HG03066 (cell line): ENCODE measurements around the gene SLC38A6.
"Not testable (repeated sequence)": the region's sequence is repeated elsewhere in the genome, so short reads cannot be mapped to it uniquely, and the experiment has no call there.

Experiments
- ATAC-seq: cut with Tn5 transposase; IDR thresholded peaks from one replicate; pipeline ENCODE4 v1.9.1; 2021; ENCODE audit warnings: low read depth; ENCODE audit not compliant: unreplicated experiment

The SLC38A6 gene

DNA sequence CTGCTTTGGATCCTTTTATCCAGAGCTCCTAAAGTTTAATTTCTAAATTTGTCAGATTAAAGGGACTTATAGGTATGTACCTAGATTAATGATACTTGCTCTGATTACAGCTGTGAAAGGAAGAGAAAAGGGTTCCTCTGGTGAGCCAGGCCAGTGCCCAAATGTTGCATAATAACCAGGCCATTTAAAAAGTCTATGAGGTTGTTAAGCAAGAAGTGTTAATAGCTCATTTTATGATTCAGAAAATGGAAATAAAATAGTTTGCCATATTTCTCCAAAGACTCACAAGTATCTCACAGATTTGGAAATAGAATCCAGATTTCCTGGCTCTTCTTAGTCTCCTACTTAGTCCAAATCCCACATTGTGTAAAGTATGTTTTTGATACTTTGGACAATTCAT is 67.6 kb downstream of the SLC38A6 start:
- ATAC-seq, result no peak

DNA sequence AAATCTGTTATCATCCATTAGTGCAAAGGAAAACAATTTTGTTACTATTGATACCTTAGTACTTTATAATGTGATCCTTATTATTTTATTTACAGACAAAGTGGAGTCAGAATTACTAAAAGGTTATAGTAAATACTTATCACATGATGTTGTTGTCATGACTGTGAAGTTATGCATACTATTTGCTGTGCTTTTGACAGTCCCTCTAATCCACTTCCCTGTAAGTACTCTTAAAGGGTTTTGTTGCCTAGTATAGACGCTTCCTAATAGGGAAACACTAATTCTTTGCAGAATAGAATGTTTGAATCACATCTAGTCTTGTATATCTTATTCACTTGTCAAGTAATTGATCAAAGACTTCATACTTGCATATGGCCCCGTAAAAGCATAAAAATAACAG is 69.4 kb downstream of the SLC38A6 start:
- ATAC-seq, result no peak

DNA sequence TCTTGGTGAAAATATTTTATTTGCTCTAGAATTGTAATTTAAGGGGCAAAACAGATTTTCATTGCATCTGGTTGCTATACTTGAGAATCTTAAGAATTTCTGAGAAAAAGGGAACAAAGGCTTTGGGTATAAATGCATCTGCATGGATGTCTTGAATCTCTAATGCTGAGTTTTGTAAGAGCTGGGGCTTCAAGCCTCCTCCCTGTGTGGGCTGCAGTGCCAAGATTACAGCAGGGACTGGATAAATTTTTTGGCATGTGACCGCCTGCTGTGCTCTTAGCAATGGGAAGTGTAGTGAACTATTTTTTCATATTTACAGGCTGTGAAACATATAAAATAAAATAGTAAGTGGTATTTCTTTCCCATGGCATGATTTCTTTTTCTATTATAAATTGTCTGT is 70.0 kb downstream of the SLC38A6 start:
- ATAC-seq, result no peak

DNA sequence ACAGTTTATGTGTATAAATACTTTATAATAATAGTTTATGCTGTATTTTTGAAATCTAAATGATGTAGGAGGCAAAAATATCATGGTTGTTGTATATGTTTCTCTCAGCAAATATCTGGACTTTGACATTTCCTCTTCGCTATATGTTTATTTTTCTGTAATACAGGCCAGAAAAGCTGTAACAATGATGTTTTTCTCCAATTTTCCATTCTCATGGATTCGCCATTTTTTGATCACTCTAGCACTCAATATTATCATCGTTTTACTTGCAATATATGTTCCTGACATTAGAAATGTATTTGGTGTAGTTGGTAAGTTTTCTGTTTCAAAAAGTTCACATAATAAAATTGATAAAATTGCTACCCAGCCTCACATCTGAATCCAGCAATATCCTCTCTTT is 70.6 kb downstream of the SLC38A6 start:
- ATAC-seq, result no peak

DNA sequence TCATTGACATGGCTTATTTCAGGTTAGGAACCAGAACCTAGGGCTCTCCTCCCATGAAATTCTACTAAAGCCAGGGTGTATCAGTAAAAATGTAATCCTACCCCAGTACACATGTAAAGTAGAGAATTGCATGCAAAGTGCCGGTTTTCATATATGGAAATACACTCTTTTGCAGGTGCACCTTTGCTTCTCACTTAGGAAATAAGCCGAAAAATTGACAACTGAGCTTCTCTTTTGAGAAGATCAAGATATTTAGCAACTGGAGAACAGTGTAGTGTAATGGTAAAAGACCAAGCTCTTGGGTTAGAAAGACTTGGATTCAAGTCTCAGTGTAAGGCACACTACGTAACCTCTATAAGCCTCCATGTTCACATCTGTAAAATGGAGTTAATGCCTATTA is 82.4 kb downstream of the SLC38A6 start:
- ATAC-seq, result no peak

DNA sequence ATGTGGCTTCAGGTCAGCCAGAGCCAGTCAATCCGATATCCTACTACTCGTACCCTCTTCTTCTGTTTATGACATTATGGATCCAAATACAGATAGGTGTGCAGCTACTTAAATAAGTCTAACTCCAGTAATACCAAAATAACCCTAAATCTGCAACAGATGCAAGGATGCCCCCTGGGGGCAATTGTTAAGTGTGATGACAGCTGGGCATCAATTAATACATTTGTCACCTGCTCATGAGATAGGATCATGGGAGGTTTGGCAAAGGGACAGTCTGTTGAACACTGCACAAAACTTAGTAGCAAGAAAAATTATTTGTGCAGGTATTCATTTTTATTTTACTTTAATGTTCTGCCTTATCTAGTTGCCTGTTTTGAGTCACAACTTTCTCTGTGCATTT is 83.2 kb downstream of the SLC38A6 start:
- ATAC-seq, result no peak

DNA sequence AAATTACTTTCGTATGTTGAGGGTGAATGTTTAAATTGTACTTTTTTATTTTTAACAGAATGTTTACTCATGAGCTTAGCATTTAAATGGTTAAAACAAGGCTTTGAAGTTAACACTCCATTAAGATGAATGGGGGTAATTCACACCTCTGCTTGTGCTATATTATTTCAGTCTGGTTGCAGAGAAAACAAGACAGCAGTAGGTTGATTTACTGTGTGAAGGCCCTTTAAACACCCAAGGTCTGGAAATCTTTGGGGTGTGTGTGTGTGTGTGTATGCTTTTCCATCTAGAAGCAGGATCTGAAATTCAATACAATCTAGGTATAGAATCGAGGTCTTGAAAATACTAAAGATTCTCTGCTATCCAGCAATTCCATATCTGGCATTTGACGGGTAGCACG is 83.8 kb downstream of the SLC38A6 start:
- no peak for ATAC-seq

DNA sequence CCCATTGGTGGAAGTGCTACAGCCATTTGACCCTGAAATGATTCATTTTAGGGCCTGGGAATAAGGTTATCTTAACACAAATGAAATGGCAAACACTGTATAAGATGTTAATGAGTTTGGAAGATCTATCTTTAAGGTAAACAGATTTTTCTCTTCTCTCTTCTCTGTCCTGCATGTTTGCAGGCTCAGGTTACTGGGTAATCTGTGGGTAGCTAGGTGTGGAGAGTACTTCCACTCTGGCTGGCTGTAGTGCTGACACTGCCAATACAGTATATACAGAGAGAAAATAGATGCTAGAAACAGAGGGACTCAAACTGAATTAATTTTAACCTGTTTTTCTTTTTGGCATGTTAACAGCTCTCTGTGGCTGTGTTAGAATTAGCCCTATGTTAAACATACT is 84.6 kb downstream of the SLC38A6 start:
- no peak for ATAC-seq

DNA sequence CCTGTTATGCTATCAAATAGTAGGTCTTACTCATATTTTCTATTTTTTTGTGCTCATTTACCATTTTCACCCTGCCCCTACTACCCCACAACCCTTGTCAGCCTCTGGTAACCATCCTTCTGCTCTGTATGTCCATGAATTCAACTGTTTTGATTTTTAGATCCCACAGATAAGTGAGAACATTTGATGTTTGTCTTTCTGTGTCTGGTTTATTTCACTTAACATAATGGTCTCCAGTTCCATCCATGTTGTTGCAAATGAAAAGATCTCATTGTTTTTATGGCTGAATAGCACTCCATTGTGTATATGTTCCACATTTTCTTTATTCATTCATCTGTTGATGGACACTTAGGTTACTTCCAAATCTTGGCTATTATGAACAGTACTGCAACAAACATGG is 91.4 kb downstream of the SLC38A6 start:
- not testable (repeated sequence) for ATAC-seq

DNA sequence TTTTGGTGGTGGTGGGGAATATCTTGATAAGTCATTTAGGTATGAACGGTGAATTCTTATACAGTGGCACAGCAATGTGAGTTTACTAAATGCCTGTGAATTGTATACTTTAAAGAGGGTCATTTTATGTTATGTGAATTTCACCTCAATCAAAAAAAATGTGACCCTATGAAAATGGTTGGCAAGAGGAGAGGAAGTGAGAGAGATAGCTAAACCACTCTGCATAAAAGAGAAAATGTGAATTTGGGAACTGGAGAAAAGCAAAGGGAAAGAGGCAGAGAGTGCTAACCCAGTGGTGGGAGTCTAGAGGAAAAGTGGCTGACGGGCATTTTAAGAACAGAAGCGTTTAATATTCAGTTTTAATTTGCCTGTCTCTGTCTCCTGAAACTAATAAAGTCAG is 93.8 kb downstream of the SLC38A6 start:
- ATAC-seq, result no peak

DNA sequence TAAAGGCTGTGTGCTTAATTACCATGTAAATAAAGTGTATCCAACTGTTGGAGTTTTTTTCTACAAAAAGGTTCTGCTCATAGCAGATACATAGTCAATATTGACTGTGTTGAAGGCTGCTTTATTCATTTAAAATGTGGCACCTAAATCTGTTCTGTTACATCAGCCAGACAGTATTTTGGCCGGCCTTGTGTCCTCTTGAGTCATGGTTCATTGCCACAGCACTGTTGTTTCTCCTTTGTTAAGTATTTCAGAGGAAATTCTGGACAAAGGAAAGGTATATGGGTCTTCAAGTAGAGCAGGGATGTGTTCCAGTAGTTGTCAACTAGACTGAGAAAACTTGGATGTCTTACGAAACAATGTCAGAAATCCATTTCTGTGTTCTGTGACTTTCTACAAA is 95.5 kb downstream of the SLC38A6 start:
- ATAC-seq, result no peak

DNA sequence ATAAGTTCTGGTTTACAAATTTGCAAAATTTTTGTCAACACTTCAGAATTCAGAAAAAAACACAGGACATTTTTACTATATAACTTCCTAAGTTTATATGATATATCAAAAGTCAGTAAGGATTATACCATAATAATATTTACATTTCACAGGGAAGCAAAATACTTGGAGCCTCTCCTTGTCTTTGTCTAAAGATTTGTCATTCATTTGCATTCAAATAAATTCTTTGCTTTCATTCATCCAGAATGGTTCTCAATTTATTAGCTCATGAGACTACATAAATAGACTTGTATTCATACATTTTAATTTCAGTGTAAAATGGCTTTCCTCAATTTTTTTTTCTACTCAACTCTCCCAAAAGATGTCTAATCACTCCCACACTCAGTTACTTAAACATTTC is 96.4 kb downstream of the SLC38A6 start:
- no peak for ATAC-seq

DNA sequence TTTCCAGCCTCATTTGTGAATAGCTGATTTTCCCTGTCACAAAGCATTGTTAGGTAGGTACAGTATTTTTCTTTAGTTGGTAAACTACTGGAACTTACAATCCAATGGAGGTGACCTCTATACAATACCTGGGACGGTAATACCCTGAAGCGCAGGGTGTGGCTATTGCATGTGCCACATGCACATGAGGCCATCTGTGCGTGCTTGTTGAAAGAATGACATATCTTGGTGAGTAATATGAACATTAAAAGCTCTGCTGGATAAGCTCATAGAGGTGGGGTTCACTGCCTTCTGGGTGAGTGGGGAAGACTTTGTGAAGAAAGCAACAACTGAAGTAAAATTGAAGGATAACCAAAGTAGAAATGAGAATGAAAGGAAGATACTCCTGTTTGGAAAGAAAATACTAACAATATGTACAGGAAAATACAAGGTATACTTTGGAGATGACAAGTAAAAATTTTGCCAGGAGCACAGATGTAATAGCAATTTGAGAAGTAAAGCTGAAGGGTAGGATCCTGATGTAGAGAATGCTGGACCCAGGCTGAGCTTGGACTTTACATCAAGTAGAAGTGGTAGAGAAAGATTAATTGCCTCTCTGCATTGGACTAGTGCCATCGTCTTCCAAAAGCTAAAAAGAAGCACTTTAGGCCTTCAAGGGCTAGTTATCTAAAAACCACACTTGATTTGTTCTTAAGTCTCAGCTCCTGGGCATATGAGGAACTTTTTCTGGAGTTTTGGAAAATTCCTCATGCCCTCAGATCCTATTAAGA is 97.1 kb downstream of the SLC38A6 start:
- no peak for ATAC-seq

DNA sequence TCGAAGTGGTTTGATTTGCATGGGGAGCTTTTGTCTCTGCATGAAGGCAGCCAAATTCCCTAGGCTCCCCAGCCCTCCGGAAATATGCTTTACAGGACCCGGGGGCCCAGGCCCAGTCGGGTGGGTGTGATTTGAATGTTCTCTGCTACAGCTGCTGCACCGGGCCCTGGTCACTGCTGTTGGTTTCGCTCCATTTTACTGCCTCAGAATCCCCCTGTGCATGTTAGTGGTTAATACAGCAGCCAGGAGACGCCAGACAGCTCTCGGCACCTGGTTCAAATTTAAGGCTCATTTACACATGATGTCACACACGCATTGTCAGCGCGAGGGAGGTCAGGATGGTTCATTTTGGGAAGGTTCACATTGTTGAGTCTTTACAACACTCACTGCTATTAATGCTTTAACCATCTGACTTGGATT is 99.6 kb downstream of the SLC38A6 start:
- ATAC-seq, result peak; percentile 51

DNA sequence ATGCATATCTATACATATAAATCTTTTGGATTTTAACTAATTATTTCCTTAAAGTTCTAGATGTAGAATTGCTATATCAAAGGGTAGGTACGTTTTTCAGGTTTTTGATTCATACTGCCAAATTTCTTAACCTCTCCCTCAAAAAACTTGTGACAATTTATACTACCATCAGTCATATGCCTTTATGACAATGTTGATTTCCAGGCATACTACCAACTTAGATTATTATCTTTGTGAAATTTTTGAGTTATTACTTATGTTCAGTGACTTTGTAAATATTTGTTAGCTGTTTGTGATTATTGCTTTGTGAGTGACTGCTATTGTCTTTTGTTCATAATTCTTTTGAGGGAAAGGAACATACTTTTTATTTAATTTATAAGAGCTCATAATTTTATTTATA is 107.0 kb downstream of the SLC38A6 start:
- ATAC-seq, result no peak

DNA sequence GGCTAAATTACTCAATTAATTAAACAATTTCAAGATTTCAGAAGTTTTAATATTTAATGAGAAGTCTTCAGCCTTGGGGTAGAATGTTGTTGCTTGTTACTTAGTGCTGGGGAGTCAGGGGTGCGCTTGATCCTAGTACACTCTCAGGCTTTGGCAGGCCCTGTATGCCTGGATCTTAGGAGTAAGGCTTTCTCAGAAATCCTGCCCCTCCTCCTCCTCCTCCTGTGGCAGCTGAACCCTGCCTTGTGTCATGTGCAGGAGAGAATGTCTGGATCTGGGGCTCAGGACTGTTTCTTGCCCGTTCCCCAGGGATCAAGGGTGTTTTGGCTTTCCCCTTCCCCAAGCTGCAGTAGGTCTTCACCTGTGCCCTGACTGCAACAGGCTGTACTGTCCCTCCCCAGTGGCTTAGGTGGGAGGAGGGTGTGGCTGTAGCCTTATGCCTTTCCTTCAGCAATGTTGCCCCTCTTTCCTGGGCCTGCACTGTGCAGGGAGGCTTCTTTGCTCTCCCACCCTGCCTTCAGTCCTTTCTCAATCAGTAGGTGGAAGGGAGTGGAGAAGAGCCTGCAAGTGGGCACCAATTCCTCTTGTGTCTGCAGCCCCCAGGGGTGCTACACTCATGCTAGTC is 108.2 kb downstream of the SLC38A6 start:
- ATAC-seq, result no peak

DNA sequence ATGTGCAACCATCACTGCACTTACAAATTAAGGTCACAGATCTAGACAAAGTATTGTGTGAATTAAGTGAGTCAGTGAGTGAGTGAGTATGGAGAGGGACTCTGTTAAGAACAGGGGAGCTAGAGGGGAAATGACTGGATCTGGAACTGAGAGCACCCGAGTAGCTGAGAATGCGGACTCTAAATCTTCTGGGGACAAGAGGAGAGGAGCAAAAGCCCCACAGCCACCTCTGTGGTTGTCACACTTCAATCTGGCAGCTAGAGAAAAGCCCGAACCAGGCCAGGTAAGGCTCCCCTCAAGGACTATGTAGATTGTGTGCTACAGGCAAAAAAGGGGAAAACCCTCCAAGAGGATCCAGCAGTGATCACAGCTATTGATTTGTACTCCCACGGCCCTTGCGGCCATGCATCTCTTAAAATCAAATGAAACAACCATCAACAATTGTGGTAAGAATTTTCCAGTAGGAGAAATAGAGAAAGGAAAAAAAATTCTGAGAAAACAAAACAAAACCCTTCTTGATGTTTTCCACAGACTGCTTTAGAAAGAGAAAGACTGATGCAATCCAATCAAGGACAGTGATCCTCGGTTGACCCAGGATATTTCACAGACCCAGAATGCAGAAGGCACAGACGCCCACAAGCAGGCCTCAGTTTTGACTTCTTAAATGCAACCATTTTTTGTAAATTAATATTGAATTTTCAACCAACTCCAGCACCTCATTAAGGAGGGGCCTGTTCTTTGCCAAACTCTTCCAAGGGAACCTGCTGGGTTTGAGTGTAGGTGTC is 109.6 kb downstream of the SLC38A6 start:
- ATAC-seq, result no peak

DNA sequence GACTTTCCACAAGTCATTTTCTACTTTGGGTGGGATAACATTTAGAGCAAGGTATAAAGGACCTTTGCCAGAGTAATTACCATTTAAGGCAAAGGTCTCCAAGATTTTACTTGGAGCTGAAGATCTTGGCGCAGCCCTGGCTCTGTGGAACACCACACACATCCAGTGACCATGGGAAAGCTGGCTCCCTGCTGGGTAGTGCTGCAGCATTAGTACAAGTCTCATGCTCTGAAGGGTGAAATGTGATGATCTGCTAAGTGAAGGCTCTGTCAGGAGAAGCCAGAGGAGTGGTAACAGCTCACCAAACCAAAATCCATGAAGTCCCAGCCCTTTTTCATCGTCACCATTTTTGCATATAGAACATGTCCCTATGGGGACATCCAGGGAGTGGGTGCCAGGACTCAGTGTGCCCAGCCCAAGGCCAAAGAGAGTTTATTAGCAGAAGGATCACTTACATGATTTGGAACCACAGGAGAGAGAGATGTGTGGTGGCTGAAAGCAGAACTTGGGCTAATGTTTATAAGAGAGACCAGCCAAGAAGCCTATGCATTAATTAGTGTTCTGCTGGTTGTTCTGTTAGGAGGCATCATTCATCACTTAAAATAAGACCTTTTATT is 110.7 kb downstream of the SLC38A6 start:
- no peak for ATAC-seq

DNA sequence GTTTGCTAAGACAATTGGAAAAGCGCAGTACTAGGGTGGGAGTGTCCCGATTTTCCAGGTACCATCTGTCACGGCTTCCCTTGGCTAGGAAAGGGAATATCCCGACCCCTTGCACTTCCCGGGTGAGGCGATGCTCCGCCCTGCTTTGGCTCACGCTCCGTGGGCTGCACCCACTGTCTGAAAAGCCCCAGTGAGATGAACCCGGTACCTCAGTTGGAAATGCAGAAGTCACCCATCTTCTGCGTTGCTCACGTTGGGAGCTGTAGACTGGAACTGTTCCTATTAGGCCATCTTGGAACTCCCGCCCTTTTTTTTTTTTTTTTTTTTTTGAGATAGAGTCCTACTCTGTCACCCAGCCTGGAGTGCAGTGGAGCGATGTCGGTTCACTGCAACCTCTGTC is 117.1 kb downstream of the SLC38A6 start:
- not testable (repeated sequence) for ATAC-seq

DNA sequence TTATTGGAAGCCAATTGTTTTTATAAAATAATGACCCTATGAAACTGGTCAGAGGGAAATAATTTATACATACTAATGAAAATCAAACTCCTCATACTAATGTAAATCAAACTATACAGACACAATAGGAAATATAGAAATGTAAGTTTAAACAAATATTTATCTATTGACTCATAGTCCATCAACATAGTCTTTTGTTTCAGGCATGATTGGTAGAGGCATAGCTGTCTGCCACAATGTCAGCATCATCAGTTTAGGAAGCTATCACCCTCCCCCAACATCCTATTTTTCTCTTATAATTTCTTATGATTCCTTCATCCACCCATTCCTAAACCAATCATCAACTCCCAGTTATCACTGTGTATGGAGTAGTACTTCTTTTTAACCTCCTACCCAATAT is 117.7 kb downstream of the SLC38A6 start:
- ATAC-seq, result no peak

DNA sequence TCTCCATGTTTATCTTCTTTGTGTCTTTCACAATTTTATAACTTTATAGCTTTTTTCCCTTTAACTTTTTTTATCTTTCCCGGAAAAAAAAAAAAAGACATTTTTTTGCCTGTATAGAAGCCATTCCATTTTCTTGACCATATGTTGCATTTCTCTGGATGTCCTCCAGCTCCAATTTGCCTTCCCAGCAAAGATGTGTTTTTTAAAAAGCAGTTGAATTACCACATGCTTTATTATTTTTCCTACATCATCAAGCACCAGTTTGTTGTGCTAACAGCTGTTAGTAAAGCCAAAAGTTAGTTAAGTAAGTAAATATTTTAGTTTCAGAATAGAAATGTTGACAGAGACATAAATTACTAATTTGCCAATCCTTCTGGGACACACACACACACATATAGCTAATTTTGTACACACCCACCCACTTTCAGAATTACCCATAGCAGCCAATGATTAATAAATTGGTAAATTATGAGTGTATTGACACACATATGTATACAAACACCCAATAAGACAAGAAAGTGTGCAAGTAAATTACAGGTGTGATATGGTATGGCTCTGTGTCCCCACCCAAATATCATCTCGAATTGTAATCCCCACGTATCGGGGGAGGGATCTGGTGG is 118.3 kb downstream of the SLC38A6 start:
- no peak for ATAC-seq
